RPMI8226 (cell line): ENCODE data around the gene SASH1.

Experiments used
- DNase-seq: peaks from one replicate; pipeline ENCODE4 v3.0.0-alpha.2; 2015

Gene SASH1

DNA sequence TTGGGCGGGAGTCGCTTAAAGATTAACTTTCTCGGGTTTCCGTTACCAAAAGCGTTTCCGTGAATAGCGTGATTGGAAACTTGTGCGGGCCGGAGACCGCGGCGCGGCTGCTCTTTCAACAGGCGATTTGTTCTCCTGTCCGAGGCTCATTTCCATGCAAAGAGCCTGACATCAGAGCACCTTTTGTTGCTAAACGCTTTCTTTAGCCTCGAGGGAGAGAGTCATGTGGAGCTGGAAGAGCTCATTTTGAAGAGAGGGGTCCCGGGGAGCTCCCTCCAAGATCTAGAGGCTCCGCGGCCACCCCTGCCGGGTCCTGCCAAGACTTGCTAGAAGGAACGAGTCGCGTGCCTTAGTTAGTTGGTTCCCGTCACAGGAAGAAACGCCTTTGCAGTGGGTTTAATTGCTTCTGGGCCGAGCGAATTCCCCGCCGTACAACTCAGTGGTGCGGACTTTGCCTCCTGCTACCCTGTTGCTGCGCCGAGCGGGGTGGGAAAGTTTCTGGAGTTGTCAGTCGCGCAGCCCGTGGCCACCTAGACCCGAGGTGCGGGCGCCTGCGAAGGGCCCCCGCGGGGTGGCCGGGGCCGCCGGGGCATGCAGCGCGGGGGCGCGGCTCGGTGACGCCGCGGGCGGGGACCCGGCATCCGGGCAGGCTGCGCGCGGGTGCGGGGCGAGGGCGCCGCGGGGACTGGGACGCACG, at the start of gene SASH1:
SASH1 (plus strand) TSS at position 489 of the 697 bp plus-strand sequence. CDS start 230 bp downstream, outside the sequence.
- DNase-seq = no peak

GRCh38 chr6:148293181-148293995, 49.2 kb upstream of the SASH1 start:
- no peak for DNase-seq

DNA sequence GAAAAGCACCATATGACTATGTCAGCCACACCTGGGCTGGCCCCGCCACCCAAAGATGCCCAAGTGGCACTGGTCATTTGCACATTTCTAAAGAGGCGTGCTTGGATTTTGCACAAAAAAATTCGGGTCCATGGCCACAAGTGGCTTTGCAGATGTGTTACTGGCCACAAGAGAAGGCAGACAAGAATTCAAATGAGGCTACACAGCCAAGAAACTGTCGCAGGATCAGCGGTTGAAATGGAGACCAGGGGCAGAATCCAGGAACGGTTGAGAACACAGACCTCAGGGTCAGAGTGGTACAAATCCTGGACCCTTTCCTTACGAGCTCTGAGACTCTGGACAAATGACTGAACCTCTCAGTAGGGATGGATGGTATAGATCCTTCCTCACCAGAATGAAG, 48.6 kb upstream of the SASH1 start:
- DNase-seq = no peak

- DNase-seq = no peak
Observed at GRCh38 chr6:148295261-148295887, 47.3 kb upstream of the SASH1 start.

DNA sequence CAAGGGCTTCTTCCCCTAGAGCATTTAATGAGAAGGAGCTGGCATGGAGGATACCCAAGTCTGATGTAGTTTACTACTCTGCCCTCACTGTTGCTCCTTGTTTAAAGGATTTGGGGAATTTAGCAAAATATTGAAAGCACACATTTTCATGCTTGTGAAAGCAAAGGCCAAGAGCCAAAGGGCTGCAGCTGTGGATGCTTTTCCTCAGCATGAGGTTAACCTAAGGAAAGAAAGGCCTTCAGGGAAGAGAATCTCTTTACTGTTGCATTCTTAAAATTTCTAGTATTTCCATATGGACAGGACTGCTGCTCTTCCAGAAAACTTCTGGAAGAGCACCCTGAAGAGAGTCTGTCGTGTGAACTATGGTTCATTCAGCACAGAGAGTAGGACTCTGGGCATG, 45.9 kb upstream of the SASH1 start:
- DNase-seq = no peak

DNA sequence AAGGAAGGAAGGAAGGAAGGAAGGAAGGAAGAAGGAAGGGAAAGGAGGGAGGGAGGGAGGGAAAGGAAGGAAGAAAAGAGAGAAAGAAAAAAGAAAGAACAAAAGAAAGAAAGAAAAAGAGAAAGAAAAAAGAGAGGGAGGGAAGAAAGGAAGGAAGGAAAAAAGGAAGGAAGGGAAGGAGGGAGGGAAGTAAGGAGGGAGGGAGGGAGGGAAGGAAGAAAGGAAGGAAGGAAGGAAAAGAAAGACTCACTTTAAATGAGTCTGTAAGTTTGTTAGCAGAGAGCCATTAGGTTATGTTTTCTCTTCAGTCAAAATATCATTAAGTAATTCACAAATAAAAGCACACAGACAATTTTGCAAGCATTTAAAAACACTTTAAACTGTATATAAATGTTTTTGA, 44.0 kb upstream of the SASH1 start:
- DNase-seq = no peak

DNA sequence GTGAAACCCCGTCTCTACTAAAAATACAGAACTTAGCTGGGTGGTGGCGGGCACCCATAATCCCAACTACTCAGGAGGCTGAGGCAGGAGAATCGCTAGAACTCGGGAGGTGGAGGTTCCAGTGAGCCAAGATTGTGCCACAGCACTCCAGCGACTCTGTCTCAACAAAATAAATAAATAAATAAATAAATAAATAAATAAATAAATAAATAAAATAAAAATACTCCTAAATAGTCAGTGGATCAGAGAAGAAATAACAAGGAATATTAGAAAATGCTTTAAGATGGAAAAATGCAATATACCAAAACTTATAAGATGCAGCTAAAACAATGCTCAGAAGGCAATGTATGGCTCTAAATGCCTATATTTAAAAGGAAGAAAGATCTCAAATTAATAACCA, 39.0 kb upstream of the SASH1 start:
- no peak for DNase-seq

- no peak for DNase-seq
Observed at GRCh38 chr6:148304976-148305375, 37.7 kb upstream of the SASH1 start.

GRCh38 chr6:148306286-148306685, 36.4 kb upstream of the SASH1 start:
- DNase-seq = no peak

- DNase-seq = no peak
Observed at GRCh38 chr6:148307405-148307804, 35.2 kb upstream of the SASH1 start.

GRCh38 chr6:148309301-148309700, 33.3 kb upstream of the SASH1 start:
- DNase-seq = no peak

GRCh38 chr6:148311966-148312669, 30.5 kb upstream of the SASH1 start:
- DNase-seq = no peak

DNA sequence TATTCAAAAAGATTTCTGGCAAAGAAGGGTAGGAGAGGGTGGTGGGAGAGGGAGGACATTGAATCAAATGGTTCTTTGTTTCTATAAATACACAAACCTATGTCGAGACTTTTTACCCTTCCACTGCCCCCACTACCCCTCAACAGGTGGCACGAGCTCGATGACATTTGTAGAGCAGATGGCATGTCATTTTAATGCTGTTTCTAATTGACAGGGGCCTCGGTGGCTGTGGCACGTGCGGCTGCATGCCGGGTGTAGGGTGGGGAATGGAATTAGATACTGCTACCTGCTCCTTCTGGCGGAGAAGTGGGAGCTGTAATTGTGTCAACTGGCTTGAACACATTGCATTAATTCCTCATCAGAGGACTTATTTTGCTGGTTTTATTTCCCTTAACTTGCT, 29.1 kb upstream of the SASH1 start:
- DNase-seq = no peak

- DNase-seq = no peak
Observed at GRCh38 chr6:148316308-148316707, 26.3 kb upstream of the SASH1 start.

DNA sequence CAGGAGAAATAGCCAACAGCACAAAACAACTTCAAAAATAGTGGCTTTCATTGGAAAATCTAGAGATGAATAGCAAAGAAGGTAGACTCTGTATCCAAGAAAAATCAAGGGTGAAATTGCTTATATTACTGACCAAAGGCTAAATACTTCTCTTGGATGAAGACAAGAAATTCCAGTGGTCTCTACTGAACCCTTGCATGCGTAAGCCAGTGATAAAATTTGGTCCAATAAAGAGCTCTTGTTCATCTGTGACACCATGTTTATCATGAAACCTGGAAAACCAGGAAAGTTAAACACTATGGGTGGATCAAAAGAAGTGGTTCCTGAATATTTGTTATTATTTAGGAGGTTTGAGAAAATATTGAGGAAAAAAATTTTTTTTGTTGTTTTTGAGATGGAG, 25.6 kb upstream of the SASH1 start:
- DNase-seq = no peak

GRCh38 chr6:148317739-148318138, 24.9 kb upstream of the SASH1 start:
- DNase-seq = no peak

DNA sequence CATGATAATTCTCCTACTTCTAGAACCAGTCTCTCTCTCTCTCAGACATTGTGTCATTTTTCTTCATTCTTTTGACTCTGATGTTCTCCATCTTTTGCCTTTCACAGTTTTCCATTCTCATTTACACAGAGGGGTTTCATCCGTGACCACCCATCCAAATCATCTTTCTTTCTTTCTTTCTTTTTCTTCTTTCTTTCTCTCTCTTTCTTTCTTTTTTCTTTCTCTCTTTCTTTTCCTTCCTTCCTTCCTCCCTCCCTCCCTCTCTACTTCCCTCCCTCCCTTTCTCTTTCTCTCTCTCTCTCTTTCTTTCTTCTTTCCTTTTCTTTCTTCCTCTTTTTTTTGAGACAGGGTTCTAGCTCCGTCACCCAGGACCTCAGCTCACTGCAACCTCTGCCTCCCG, 19.9 kb upstream of the SASH1 start:
- DNase-seq = no peak

DNA sequence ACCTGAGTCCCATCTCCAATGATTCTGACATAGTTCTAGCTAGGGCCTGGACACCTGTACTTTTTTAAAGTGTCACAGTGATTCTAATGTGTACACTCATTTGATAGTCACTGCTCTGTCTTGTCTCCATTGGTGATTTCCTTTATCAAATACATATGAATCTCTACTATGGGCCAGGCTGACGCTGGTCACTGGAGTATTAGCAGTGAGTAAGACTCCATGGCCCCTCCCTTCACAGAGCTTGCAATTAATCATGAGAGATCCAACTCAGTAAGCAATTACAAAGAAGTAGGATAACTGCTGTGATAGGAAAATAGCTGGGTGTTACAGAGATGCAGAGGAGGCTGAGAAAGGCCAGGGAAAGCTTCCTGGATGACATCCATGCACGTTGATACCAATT, 19.3 kb upstream of the SASH1 start:
- no peak for DNase-seq

DNA sequence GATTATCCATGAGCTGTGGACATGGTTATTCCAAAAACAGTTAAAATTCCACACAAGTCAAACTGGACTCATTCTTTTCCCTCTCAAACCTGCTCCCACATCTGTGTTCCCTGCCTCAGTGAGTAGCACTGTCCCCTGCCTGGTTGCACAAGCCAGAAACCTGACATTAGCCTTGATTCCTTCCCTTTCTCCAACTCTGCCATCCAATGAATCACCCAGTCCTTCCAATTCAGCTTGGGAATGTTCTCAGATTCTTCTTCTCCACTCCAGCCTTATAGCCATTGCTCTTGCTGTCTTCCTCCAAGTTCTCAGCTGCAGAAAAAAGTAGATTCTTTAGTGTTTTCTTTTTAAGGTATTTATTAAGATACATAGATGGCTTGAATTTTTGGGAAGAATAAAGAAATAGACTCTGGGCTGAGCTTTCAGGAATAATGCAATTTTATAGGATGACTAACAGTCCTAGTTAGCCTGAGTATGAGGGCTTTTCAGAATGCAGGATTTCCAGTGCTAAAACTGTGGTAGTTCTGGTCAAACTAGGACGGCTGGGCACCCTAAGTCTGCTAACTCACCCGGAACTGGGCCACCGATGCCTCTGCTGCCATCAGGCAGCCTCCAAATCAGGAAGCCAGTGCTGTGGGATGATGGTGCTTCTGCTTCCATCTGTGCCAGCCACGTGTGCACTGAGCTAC, 18.2 kb upstream of the SASH1 start:
- DNase-seq = no peak

DNA sequence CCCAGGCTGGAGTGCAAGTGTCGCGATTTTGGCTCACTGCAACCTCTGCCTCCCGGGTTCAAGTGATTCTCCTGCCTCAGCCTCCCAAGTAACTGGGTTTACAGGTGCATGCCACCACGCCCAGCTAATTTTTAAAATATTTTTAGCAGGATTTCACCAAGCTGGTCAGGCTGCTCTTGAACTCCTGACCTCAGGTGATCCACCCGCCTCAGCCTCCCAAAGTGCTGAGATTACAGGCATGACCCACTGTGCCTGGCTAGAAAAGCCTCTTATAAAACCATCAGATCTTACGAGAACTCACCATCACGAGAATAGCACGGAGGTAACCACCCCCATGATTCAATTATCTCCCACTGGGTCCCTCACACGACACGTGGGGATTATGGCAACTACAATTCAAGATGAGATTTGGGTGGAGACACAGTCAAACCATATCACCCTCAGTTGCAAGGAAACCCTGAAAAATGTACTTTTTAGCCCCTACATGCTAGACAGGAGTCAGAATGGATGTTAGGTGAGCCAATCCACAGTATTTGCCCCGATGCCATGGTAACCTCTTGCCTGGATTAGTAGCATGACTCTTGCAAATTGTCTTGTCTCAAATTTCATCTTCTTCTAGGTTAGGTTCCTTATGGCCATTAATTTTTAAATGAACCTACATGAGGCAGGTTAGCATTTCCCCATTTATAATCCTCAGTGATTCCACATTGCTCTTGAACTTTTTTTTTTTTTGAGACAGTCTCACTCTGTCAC, 17.1 kb upstream of the SASH1 start:
- DNase-seq = no peak

- no peak for DNase-seq
Observed at GRCh38 chr6:148328876-148329555, 13.6 kb upstream of the SASH1 start.
